Karpas-422 (cell line): Measurements from ENCODE around the gene SNX6. TPM values are rescaled to one million over a fixed set of nuclear protein-coding genes. Genes with fewer than 3 reads are reported as not detected.
A peak's percentile ranks its signal among the peaks of the same experiment; 100 is the strongest.

Experiments used
- DNase-seq: peaks from one replicate; pipeline ENCODE4 v3.0.0-alpha.2; 2015
- H2AFZ ChIP-seq: fragments of 200-600 bp; sonication (generic); 2 replicates; pipeline ENCODE4 v1.6.1; 2014; ENCODE audit warnings: antibody characterized with exemption, low read length, mixed read lengths
- H3K27ac ChIP-seq: fragments of 200-600 bp; sonication (generic); 2 replicates; pipeline ENCODE4 v1.5.1; 2014; ENCODE audit warnings: mild to moderate bottlenecking, low read length, moderate library complexity
- H3K27me3 ChIP-seq: fragments of 200-600 bp; sonication (generic); 2 replicates; pipeline ENCODE4 v1.6.1; 2014; ENCODE audit warnings: low read length, mixed read lengths
- H3K36me3 ChIP-seq: fragments of 200-600 bp; sonication (generic); 2 replicates; pipeline ENCODE4 v1.6.1; 2014; ENCODE audit warnings: low read length, mixed read lengths; ENCODE audit not compliant: insufficient read depth
- H3K4me1 ChIP-seq: fragments of 200-600 bp; sonication (generic); 2 replicates; pipeline ENCODE4 v1.6.1; 2014; ENCODE audit warnings: mild to moderate bottlenecking, low read length, mixed read lengths
- H3K4me2 ChIP-seq: fragments of 200-600 bp; sonication (generic); 2 replicates; pipeline ENCODE4 v1.6.1; 2014; ENCODE audit warnings: low read length, low read depth, mild to moderate bottlenecking; ENCODE audit not compliant: poor library complexity, severe bottlenecking
- H3K4me3 ChIP-seq: fragments of 200-600 bp; sonication (generic); 2 replicates; pipeline ENCODE4 v1.5.1; 2014; ENCODE audit warnings: mild to moderate bottlenecking, antibody characterized with exemption, low read length, mixed read lengths
- H3K79me2 ChIP-seq: fragments of 200-600 bp; sonication (generic); 2 replicates; pipeline ENCODE4 v1.6.1; 2014; ENCODE audit warnings: mild to moderate bottlenecking, low read length, mixed read lengths
- H3K9ac ChIP-seq: fragments of 200-600 bp; sonication (generic); 2 replicates; pipeline ENCODE4 v1.6.0; 2014; ENCODE audit warnings: low read length
- H3K9me2 ChIP-seq: fragments of 200-600 bp; sonication (generic), shearing (Covaris generic); replicated peaks from 2 replicates; pipeline ENCODE4 v1.6.0; 2014; ENCODE audit warnings: mild to moderate bottlenecking, low read length, moderate library complexity; ENCODE audit not compliant: insufficient read depth
- H3K9me3 ChIP-seq: fragments of 300-700, 200-600 bp; sonication (generic); 2 replicates; pipeline ENCODE4 v1.6.1; 2014; ENCODE audit warnings: low read length, mixed read lengths
- H4K20me1 ChIP-seq: fragments of 200-600 bp; sonication (generic); 2 replicates; pipeline ENCODE4 v1.6.1; 2014; ENCODE audit warnings: mild to moderate bottlenecking, antibody characterized with exemption, low read length, low read depth; ENCODE audit not compliant: insufficient read depth
- total RNA-seq: library from RNA; depleted of rRNA; stranded (reverse); fragments of >200 nt; shearing (Covaris generic); gene quantifications from 2 replicates; pipeline ENCODE4 v1.2.3, GENCODE V29; 2014; ENCODE audit warnings: low replicate concordance

SNX6 gene
- total RNA-seq, 1 experiment from 2014 or later, result 120 TPM

DNA sequence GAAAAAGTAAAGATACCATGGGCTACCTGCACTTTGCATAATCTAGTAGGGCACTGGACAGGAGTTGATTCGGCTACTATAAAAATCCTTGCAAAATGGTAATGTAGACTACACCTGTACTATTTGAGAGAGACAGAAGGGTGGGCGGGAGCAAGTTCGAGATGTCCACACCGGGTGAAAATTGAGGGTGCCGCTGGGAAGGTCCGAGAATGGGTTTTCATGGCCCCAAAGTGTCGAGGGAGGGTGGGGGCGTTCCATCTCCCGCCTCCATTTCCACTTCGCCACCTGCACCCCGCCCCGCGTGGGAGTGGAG is 648 bp downstream of the SNX6 start:
- no peaks in the 10 kb centered on the region for H3K9me2 ChIP-seq
- H3K4me3 ChIP-seq, result peak overlapping the region; percentile 97
- peak overlapping the region; percentile 95 for H2AFZ ChIP-seq
- H3K9me3 ChIP-seq, result no peaks in the 10 kb centered on the region
- peaks cover 52% of the 10 kb centered on the region for H3K79me2 ChIP-seq
- peaks cover 5% of the 10 kb centered on the region; the same call in 1 of the 2 replicates for H4K20me1 ChIP-seq
- H3K36me3 ChIP-seq, result peaks cover 6% of the 10 kb centered on the region; the same call in 1 of the 2 replicates
- peak overlapping the region; percentile 95 for H3K9ac ChIP-seq
- no peak for DNase-seq
- H3K27me3 ChIP-seq, result no peaks in the 10 kb centered on the region
- H3K4me2 ChIP-seq, result peak overlapping the region; percentile 95
- peaks cover 14% of the 10 kb centered on the region for H3K4me1 ChIP-seq
- H3K27ac ChIP-seq, result peak overlapping the region; percentile 69

DNA sequence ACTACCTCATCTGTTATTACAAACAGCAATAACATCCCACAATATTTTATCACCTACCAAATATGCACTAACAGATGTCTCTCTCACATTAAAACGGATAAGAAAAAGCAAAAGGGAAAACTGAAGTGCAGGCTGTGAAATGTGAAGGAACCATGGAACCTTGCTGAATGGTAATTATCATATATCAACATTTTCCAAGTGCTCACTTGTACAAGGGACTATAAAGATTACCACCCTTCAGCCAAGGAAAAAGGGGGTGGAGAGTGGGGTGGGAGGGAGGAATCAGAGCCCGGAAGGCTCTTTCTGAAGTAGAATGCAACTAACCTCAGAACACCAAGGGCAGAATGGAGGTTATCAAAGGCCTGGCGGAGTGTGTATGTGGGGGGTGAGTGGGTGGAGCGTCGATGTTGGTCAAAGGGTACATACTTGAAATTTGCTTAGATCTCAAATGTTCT is 1.2 kb downstream of the SNX6 start:
- Histone ChIP-seq H3K27ac (peak overlapping the region; percentile 5), H3K9me2 (no peaks in the 10 kb centered on the region), H3K36me3 (peaks cover 7% of the 10 kb centered on the region; the same call in 1 of the 2 replicates), H3K9me3 (no peaks in the 10 kb centered on the region), H3K4me1 (peaks cover 14% of the 10 kb centered on the region), H3K9ac (peak overlapping the region; percentile 95), H3K27me3 (no peaks in the 10 kb centered on the region), H3K79me2 (peaks cover 58% of the 10 kb centered on the region), H2AFZ (no peak overlapping the region), H4K20me1 (peaks cover 5% of the 10 kb centered on the region; the same call in 1 of the 2 replicates), H3K4me2 (peak overlapping the region; percentile 95), H3K4me3 (peak overlapping the region; percentile 97)
- DNase-seq, result peak; percentile 51

DNA sequence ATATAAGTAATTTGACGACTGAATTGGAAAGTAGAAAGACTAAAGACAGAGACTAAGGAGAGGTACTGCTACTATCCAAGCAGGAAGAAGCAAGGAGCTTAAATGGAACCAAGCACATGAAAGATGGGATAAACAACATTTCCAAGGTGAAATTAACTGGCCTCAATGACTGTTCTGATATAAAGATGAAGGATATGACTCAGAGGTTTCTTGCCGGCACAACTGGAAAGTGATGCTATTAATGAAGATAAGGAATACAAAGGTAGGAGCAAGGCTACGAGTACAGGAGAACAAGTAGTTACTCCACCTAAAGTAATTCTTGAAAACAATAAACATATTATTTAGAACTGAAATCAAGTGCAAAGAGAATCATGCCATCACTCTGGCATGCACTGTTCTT is 6.4 kb downstream of the SNX6 start:
- H3K4me2 ChIP-seq, result no peak overlapping the region
- H3K4me1 ChIP-seq, result peaks cover 2% of the 10 kb centered on the region

DNA sequence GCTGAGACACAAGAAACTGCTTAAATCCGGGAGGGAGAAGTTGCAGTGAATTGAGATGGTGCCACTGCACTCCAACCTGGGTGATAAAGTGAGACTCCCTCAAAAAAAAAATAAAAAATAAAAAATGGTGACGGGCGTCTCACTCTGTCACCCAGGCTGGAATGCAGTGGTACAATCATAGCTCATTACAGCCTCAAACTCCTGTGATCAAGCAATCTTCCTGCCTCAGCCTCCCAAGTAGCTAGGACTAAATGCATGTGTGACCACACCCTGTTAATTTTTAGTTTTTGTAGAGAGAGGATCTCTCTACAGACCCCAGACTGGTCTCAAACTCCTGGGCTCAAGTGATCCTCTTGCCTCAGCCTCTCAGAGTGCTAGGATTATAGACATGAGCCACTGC is 9.1 kb downstream of the SNX6 start:
- Histone ChIP-seq H3K4me3 (no peak overlapping the region), H3K4me2 (no peak overlapping the region), H3K9me2 (no peaks in the 10 kb centered on the region), H3K9ac (no peak overlapping the region), H3K36me3 (peaks cover 36% of the 10 kb centered on the region; the same call in 1 of the 2 replicates), H3K4me1 (no peaks in the 10 kb centered on the region), H3K79me2 (peaks cover 79% of the 10 kb centered on the region), H3K9me3 (no peaks in the 10 kb centered on the region), H2AFZ (no peak overlapping the region), H3K27me3 (no peaks in the 10 kb centered on the region), H3K27ac (no peak overlapping the region), H4K20me1 (peaks cover 10% of the 10 kb centered on the region; the same call in 1 of the 2 replicates)
- DNase-seq, result no peak

More for the DNA sequence above, 6.4 kb downstream of the SNX6 start:
- DNase-seq, result no peak
- no peaks in the 10 kb centered on the region for H3K27me3 ChIP-seq
- H4K20me1 ChIP-seq, result peaks cover 5% of the 10 kb centered on the region; the same call in 1 of the 2 replicates
- no peaks in the 10 kb centered on the region for H3K9me3 ChIP-seq
- peaks cover 84% of the 10 kb centered on the region for H3K79me2 ChIP-seq
- peaks cover 30% of the 10 kb centered on the region; the same call in 1 of the 2 replicates for H3K36me3 ChIP-seq
- H3K27ac ChIP-seq, result no peak overlapping the region
- no peaks in the 10 kb centered on the region for H3K9me2 ChIP-seq
- no peak overlapping the region for H2AFZ ChIP-seq
- H3K9ac ChIP-seq, result no peak overlapping the region
- no peak overlapping the region for H3K4me3 ChIP-seq

DNA sequence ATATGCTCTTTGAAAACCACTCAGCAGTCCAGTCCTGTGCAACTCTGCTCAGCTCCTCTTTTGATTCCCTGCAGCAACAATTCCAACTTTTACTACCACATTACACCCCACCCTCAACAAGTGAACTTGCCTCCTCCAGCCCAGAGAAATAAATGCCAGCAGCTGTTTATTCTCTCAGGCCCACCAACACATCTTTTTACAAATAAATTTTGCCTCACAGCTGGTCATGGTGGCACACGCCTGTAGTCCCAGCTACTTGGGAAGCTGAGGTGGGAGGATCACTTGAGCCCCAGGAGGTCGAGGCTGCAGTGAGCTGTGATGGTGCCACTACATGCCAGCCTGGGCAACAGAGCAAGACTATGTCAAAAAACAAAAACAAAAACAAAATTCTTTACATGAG is 9.8 kb downstream of the SNX6 start:
- no peak overlapping the region for H3K4me2 ChIP-seq
- H3K27me3 ChIP-seq, result no peaks in the 10 kb centered on the region
- DNase-seq, result no peak
- peaks cover 8% of the 10 kb centered on the region; the same call in 1 of the 2 replicates for H4K20me1 ChIP-seq
- H3K4me1 ChIP-seq, result no peaks in the 10 kb centered on the region
- H3K9me3 ChIP-seq, result no peaks in the 10 kb centered on the region
- peaks cover 78% of the 10 kb centered on the region for H3K79me2 ChIP-seq
- no peak overlapping the region for H3K4me3 ChIP-seq
- no peak overlapping the region for H3K27ac ChIP-seq
- H3K9me2 ChIP-seq, result no peaks in the 10 kb centered on the region
- no peak overlapping the region for H3K9ac ChIP-seq
- H3K36me3 ChIP-seq, result peaks cover 36% of the 10 kb centered on the region; the same call in 1 of the 2 replicates
- no peak overlapping the region for H2AFZ ChIP-seq

DNA sequence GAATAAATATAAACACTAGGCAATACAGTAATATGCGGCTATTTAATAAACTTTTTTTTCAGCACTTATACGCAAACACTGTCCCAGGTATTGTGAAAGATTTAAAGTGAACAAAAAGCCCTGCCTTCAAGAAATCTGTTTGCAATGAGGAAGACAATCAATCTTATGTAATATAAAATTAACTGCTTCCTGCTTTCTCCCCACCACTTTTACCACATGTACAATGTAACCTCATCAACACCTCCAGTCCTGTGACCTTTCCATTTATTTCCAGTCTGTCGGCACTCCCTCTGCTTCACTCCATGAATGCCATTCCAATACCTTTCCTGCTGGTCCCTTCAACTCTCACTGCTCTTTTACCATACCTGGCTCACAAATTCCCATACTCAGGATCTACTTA is 10.5 kb downstream of the SNX6 start:
- H3K4me3 ChIP-seq, result no peak overlapping the region
- peaks cover 36% of the 10 kb centered on the region; the same call in 1 of the 2 replicates for H3K36me3 ChIP-seq
- H3K27ac ChIP-seq, result no peak overlapping the region
- H3K9ac ChIP-seq, result no peak overlapping the region
- no peaks in the 10 kb centered on the region for H3K9me2 ChIP-seq
- H4K20me1 ChIP-seq, result peaks cover 6% of the 10 kb centered on the region; the same call in 1 of the 2 replicates
- no peak overlapping the region for H3K4me2 ChIP-seq
- DNase-seq, result no peak
- H3K27me3 ChIP-seq, result no peaks in the 10 kb centered on the region
- no peaks in the 10 kb centered on the region for H3K4me1 ChIP-seq
- H3K79me2 ChIP-seq, result peaks cover 76% of the 10 kb centered on the region
- no peaks in the 10 kb centered on the region for H3K9me3 ChIP-seq
- H2AFZ ChIP-seq, result no peak overlapping the region

DNA sequence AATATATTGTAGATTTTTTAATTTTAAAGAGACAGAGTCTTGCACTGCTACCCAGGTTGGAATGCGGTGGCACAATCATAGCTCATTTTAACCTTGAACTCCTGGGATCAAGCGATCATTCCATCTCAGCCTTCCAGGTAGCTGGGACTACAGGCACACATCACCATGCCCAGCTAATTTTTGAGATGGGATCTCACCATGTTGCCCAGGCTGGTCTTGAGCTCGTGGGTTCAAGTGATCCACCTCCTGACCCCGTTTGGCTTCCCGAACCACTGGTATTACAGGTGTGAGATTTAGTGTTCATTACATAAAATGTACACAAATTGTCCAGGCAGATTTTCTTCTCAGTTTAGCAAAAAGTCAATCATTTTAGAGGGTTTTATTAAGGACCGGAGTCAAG is 13.6 kb downstream of the SNX6 start:
- no peak overlapping the region for H3K27ac ChIP-seq
- no peaks in the 10 kb centered on the region for H3K4me1 ChIP-seq
- peaks cover 52% of the 10 kb centered on the region for H3K79me2 ChIP-seq
- H3K27me3 ChIP-seq, result no peaks in the 10 kb centered on the region
- no peak for DNase-seq
- no peak overlapping the region for H3K4me2 ChIP-seq
- peaks cover 18% of the 10 kb centered on the region; the same call in 1 of the 2 replicates for H3K36me3 ChIP-seq
- H3K9me3 ChIP-seq, result no peaks in the 10 kb centered on the region
- no peaks in the 10 kb centered on the region for H3K9me2 ChIP-seq
- H3K4me3 ChIP-seq, result no peak overlapping the region
- no peak overlapping the region for H2AFZ ChIP-seq
- no peak overlapping the region for H3K9ac ChIP-seq
- H4K20me1 ChIP-seq, result 0 out of 2 replicates have a peak, but pooled peaks cover 6% of the 10 kb centered on the region

DNA sequence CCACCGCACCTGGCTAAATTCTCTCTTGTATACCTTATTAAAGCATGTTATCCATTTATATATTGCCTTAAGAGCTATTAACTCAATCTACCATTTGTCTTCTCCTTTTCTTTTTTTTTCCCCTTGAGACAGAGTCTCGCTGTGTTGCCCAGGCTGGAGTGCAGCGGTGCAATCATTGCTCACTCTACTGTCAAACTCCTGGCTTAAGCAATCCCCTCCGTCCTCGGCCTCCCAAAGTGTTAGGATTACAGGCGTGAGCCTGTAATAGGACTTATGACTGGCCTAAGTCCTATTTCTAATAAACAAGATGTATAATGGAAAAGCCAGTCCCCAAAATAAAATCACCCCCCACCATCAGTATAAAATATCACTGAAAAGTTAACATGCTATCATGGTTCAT is 14.4 kb downstream of the SNX6 start:
- Histone ChIP-seq H3K27me3 (no peaks in the 10 kb centered on the region), H3K9me3 (no peaks in the 10 kb centered on the region), H3K4me1 (no peaks in the 10 kb centered on the region), H3K9me2 (no peaks in the 10 kb centered on the region), H3K4me3 (no peak overlapping the region), H3K4me2 (no peak overlapping the region), H3K27ac (no peak overlapping the region), H3K79me2 (peaks cover 46% of the 10 kb centered on the region), H3K9ac (no peak overlapping the region), H2AFZ (no peak overlapping the region), H3K36me3 (peaks cover 16% of the 10 kb centered on the region; the same call in 1 of the 2 replicates), H4K20me1 (0 out of 2 replicates have a peak, but pooled peaks cover 6% of the 10 kb centered on the region)
- DNase-seq, result no peak
